Esophagus squamous epithelium (tissue), 5 donors: ENCODE data around the gene SIGLEC9. TPM values are rescaled to one million over a fixed set of nuclear protein-coding genes. Genes with fewer than 3 reads are reported as not detected.

Experiments
- DNase-seq: peaks from one replicate; lab custom pipeline; 2025; lab: John Stamatoyannopoulos, UW
- H3K27ac ChIP-seq, 4 donors: fragments of 200-600 bp; sonication (generic); one replicate each; pipeline ENCODE4 v1.5.1; 2016 to 2019; ENCODE audit warnings: mild to moderate bottlenecking in 1 of 4
- H3K27me3 ChIP-seq, 4 donors: fragments of 200-600 bp; sonication (generic); 1 replicate in 3 of 4; 2 replicates in 1 of 4; pipeline versions ENCODE4 v1.5.1 to v1.6.0; 2017 to 2021; ENCODE audit warnings: antibody characterized with exemption in 1 of 4
- H3K36me3 ChIP-seq, 3 donors: fragments of 200-600 bp; sonication (generic); one replicate each; pipeline ENCODE4 v1.5.1; 2016 to 2019
- H3K4me1 ChIP-seq, 3 donors: fragments of 200-600 bp; sonication (generic); one replicate each; pipeline ENCODE4 v1.5.1; 2017 to 2019
- H3K4me3 ChIP-seq, 4 donors: fragments of 200-600 bp; sonication (generic); 1 replicate in 3 of 4; 2 replicates in 1 of 4; pipeline ENCODE4 v1.5.1; 2016 to 2019; ENCODE audit warnings: mild to moderate bottlenecking in 2 of 4, moderate library complexity in 1 of 4
- H3K9me3 ChIP-seq, 3 donors: fragments of 200-600 bp; sonication (generic); one replicate each; pipeline ENCODE4 v1.5.1; 2016 to 2019
- POLR2A ChIP-seq, 4 donors: fragments of 450-650 bp; IDR thresholded peaks; one replicate each; pipeline ENCODE4 v1.6.1; 2017; ENCODE audit warnings: antibody characterized with exemption in 4 of 4, mild to moderate bottlenecking in 4 of 4, moderate library complexity in 3 of 4
- WGBS, 2 donors: methylation state at CpG; one replicate each; pipeline ENCODE4 v1.1.5; 2018; 5-methylcytosine and 5-hydroxymethylcytosine counted together
- intact Hi-C: fragments of 100-400 bp; cut with DNase I; formaldehyde crosslinking; loops from one replicate; pipeline ENCODE4 v1.15.0; 2022
- total RNA-seq, 4 donors: library from RNA; depleted of rRNA; stranded (reverse); fragments of >200 nt; gene quantifications; one replicate each; pipeline ENCODE4 v1.1.0, GENCODE V29; 2016
- TF ChIP-seq, protein P1 (sequence below), 6 experiments: fragments of 450-650 bp in 4 of 6; fragments of 200-600 bp in 2 of 6; sonication (generic) in 2 of 6; IDR thresholded peaks; one replicate each; pipeline ENCODE4 v1.5.1; 2016 to 2019; ENCODE audit warnings: antibody characterized with exemption in 6 of 6, mild to moderate bottlenecking in 4 of 6, moderate library complexity in 4 of 6
- donor health status: DM: yes; HTN: yes; CAD: no.

SIGLEC9 gene
- 1 to 10 TPM in 3 of 4 donors, under 1 TPM in 1; 0.49 to 4.4 (median 2.4) TPM for total RNA-seq

DNA sequence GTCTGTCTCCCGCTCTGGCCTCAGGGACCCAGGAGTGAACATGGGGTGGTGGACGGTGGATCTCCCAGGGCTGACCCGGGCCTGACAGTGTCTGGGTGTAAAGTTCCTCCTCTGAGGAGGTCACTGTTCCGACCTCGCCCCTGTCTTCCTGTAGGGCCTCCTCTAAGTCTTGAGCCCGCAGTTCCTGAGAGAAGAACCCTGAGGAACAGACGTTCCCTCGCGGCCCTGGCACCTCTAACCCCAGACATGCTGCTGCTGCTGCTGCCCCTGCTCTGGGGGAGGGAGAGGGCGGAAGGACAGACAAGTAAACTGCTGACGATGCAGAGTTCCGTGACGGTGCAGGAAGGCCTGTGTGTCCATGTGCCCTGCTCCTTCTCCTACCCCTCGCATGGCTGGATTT, at the start of gene SIGLEC9:
SIGLEC9 (plus strand) TSS at position 178 of the 400 bp plus-strand sequence; CDS start at position 247, 69 bp downstream.
- H3K27me3 ChIP-seq = peaks cover 0 to 35% (median 0%) of the 10 kb centered on the region in 4 donors
- H3K4me1 ChIP-seq = peaks cover 0 to 13% (median 0%) of the 10 kb centered on the region in 3 donors
- no peaks in the 10 kb centered on the region for H3K9me3 ChIP-seq
- peak within 1 kb of the TSS; percentile 7 to 76 (median 46) for H3K27ac ChIP-seq
- no peak for DNase-seq
- WGBS, 2 donors = 89% methylated on average over 3 of the region's 14 CpGs; no CpG with 5 or more reads in 1 of the 2 donors
- peak within 1 kb of the TSS in 2 of 4 donors; percentile 24 to 43 for H3K4me3 ChIP-seq
- intact Hi-C loops = no loop called here
- TF ChIP-seq POLR2A (IDR thresholded peaks at IDR 0.05) = peak in 1 of 4 donors; percentile 52
- TF ChIP-seq, protein P1, sequence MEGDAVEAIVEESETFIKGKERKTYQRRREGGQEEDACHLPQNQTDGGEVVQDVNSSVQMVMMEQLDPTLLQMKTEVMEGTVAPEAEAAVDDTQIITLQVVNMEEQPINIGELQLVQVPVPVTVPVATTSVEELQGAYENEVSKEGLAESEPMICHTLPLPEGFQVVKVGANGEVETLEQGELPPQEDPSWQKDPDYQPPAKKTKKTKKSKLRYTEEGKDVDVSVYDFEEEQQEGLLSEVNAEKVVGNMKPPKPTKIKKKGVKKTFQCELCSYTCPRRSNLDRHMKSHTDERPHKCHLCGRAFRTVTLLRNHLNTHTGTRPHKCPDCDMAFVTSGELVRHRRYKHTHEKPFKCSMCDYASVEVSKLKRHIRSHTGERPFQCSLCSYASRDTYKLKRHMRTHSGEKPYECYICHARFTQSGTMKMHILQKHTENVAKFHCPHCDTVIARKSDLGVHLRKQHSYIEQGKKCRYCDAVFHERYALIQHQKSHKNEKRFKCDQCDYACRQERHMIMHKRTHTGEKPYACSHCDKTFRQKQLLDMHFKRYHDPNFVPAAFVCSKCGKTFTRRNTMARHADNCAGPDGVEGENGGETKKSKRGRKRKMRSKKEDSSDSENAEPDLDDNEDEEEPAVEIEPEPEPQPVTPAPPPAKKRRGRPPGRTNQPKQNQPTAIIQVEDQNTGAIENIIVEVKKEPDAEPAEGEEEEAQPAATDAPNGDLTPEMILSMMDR (IDR thresholded peaks at IDR 0.05) = no peak
- H3K36me3 ChIP-seq = no peaks in the 10 kb centered on the region

DNA sequence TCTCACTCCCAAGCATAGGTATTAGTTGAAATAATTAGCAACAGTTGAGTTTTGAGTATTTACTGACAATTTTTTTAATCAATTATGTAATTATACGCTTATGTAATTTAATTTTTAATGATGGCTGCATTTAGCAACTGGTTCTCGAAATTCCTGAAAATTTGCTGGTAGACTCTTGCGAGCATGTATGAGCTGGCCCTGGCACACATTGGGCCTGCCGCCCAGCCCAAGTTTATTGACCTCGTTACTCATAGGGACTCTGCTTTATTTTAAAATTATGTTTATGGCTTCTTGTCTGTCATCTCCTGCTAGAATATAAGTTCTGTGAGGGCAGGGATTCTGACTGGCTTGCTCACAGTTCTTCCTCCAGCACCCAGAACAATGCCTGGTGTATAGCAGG, 48.7 kb upstream of the SIGLEC9 start:
- Histone ChIP-seq H3K4me3 (no peak overlapping the region), H3K27me3 (no peaks in the 10 kb centered on the region), H3K4me1 (peaks cover 0 to 33% (median 0%) of the 10 kb centered on the region in 3 donors), H3K9me3 (peaks cover 0 to 8% (median 0%) of the 10 kb centered on the region in 3 donors), H3K36me3 (no peaks in the 10 kb centered on the region), H3K27ac (peak overlapping the region in 3 of 4 donors; percentile 38 to 69 (median 58))
- TF ChIP-seq POLR2A (IDR thresholded peaks at IDR 0.05) = no peak
- TF ChIP-seq, protein P1 (IDR thresholded peaks at IDR 0.05) = no peak
- intact Hi-C loops = no loop called here
- 42 to 53% methylated on average over 5 of the region's 5 CpGs for WGBS, 2 donors
- no peak for DNase-seq

DNA sequence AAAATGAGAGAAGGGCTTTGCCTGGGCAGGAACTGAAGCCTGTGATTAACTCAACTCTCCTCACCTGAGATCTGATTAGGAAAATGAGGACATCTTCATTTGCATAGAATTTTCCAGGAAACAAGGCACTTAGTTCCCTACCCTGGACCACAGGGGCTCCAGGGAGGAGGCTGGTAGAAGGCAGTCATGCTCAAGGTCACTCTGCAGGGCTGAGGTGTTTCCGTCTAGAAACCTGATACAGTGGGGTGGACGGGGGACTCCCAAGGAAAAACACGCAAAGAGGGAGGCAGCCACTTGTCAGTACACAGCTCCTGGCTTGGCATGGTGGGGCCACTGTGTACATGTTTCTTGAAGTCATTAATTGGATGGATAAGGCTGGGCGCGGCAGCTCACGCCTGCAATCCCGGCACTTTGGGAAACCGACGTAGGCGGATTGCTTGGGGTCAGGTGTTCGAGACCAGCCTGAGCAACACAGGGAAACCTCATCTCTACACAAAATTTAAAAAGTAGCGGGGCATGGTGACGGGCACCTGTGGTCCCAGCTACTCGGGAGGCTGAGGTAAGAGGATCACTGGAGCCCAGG, 48.0 kb upstream of the SIGLEC9 start:
- WGBS, 2 donors = 51 to 58% methylated on average over 11 to 13 of the region's 14 CpGs
- Histone ChIP-seq H3K4me3 (no peak overlapping the region), H3K27ac (peak overlapping the region in 3 of 4 donors; percentile 38 to 69 (median 58)), H3K4me1 (peaks cover 0 to 26% (median 0%) of the 10 kb centered on the region in 3 donors), H3K36me3 (no peaks in the 10 kb centered on the region), H3K9me3 (peaks cover 0 to 8% (median 0%) of the 10 kb centered on the region in 3 donors), H3K27me3 (peaks cover 0 to 4% (median 0%) of the 10 kb centered on the region in 4 donors)
- TF ChIP-seq POLR2A (IDR thresholded peaks at IDR 0.05) = no peak
- TF ChIP-seq, protein P1 (IDR thresholded peaks at IDR 0.05) = no peak
- intact Hi-C loops = no loop called here
- no peak for DNase-seq

DNA sequence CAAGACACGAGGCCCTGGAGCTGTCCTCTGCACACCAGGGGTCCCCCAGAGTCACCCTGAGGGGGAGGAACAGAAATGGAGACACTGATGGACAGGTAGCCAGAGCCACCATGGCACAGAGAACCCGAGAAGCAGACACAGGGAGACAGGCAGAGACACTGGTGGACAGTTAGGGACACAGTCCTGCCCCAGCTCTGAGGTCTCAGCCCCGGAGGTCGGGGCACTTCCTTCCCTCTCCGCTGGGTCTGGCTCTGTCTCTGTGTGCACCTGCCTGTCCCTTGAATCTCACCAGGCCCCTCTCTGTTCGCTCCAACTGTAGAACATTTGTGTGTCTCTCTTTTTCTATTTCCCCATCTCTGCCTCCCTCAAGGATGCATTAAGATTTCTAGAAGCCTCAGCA, 46.6 kb upstream of the SIGLEC9 start:
- H3K9me3 ChIP-seq = peaks cover 0 to 8% (median 0%) of the 10 kb centered on the region in 3 donors
- H3K27me3 ChIP-seq = peaks cover 0 to 18% (median 0%) of the 10 kb centered on the region in 4 donors
- H3K4me3 ChIP-seq = no peak overlapping the region
- no peak for TF ChIP-seq POLR2A (IDR thresholded peaks at IDR 0.05)
- TF ChIP-seq, protein P1 (IDR thresholded peaks at IDR 0.05) = no peak
- no peaks in the 10 kb centered on the region for H3K36me3 ChIP-seq
- DNase-seq = no peak
- intact Hi-C loops = no loop called here
- no peak overlapping the region for H3K27ac ChIP-seq
- 46 to 92% methylated on average over 5 of the region's 6 CpGs for WGBS, 2 donors
- peaks cover 0 to 22% (median 0%) of the 10 kb centered on the region in 3 donors for H3K4me1 ChIP-seq

DNA sequence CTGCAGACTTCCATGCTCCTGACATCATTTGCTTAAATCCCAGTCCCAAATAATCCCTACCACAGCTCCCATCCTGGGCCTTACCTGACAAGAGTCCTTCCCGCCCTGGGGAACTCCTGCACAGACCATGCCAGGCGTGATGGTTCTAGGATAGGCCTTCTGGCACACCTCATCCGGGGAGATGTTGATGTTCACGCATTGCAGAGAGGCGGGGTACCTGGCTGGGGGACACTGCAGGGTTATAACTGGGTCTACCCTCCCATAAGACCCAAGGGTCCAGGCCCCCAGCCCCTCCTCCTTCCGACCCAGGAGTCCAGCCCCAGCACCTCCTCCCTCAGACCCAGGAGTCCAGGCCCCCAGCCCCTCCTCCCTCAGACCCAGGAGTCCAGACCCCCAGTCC, 46.0 kb upstream of the SIGLEC9 start:
- no peaks in the 10 kb centered on the region for H3K36me3 ChIP-seq
- H3K4me3 ChIP-seq = no peak overlapping the region
- DNase-seq = no peak
- peaks cover 0 to 8% (median 0%) of the 10 kb centered on the region in 3 donors for H3K9me3 ChIP-seq
- peaks cover 0 to 18% (median 0%) of the 10 kb centered on the region in 4 donors for H3K27me3 ChIP-seq
- TF ChIP-seq, protein P1 (IDR thresholded peaks at IDR 0.05) = no peak
- TF ChIP-seq POLR2A (IDR thresholded peaks at IDR 0.05) = no peak
- H3K4me1 ChIP-seq = peaks cover 0 to 22% (median 0%) of the 10 kb centered on the region in 3 donors
- H3K27ac ChIP-seq = no peak overlapping the region
- intact Hi-C loops = no loop called here
- WGBS, 2 donors = 84 to 90% methylated on average over 3 to 4 of the region's 6 CpGs
